ENCODE data around the gene CCNJ. TPM values are rescaled to one million over a fixed set of nuclear protein-coding genes. Genes with fewer than 3 reads are reported as not detected.

CCNJ gene
- total and polyA plus RNA-seq, 9 of the 15 experiments (the other 6 are each of a cell fraction or from before 2014, with no cell fraction given), result 0.69 to 15.7 (median 9.2) TPM

- TF ChIP-seq CHD7 (IDR thresholded peaks at IDR 0.05; ENCODE audit: low read depth, low read length), result no peak
- TF ChIP-seq PTRF (tag; IDR thresholded peaks at IDR 0.05), result no peak
- no peak for TF ChIP-seq TARDBP (IDR thresholded peaks at IDR 0.05)
- TF ChIP-seq YY1 (IDR thresholded peaks at IDR 0.05; ENCODE audit: borderline replicate concordance in 1 of 3, control insufficient read depth in 1 of 3, extremely low read depth in 1 of 3, insufficient read depth in 3 of 3, insufficient read length in 1 of 3, insufficient replicate concordance in 2 of 3, low read depth in 1 of 3, low read length in 2 of 3), result peak; percentile 73 to 96 (median 93)
- no peak for TF ChIP-seq MAFF (IDR thresholded peaks at IDR 0.05; ENCODE audit: low read length)
- TF ChIP-seq MAX (CRISPR knock-in tag; IDR thresholded peaks at IDR 0.05), result no peak; the same call in 1 of the 2 replicates
- no peak for TF ChIP-seq CBX2 (IDR thresholded peaks at IDR 0.05; ENCODE audit: insufficient read depth, low read length, poor library complexity, severe bottlenecking)
- TF ChIP-seq ZNF197 (CRISPR knock-in tag; IDR thresholded peaks at IDR 0.05; ENCODE audit: low read depth), result peak; percentile 79
- no peak for TF ChIP-seq HDGF (IDR thresholded peaks at IDR 0.05)
- no peak for TF ChIP-seq SRSF9 (IDR thresholded peaks at IDR 0.05; ENCODE audit: borderline replicate concordance, low read depth, low read length)
- no peak for TF ChIP-seq ZNF282 (CRISPR knock-in tag; IDR thresholded peaks at IDR 0.05)
- no peak for TF ChIP-seq ZNF175 (CRISPR knock-in tag; IDR thresholded peaks at IDR 0.05; ENCODE audit: low read depth)
- no peak for TF ChIP-seq SRSF3 (IDR thresholded peaks at IDR 0.05; ENCODE audit: insufficient read depth, low read length)
- TF ChIP-seq EZH2 (IDR thresholded peaks at IDR 0.05; ENCODE audit: borderline replicate concordance, low read depth, low read length), result no peak
- TF ChIP-seq CAMTA2 (CRISPR knock-in tag; conservative IDR thresholded peaks at IDR 0.05), result no peak
- no peak for TF ChIP-seq PRMT5 (CRISPR knock-in tag; IDR thresholded peaks at IDR 0.05)
- no peak for TF ChIP-seq STAG1 (CRISPR knock-in tag; IDR thresholded peaks at IDR 0.05; ENCODE audit: borderline replicate concordance)
These were observed 46.5 kb downstream of the CCNJ start (continued) for GRCh38 chr10:96089670-96090462.

Data from K562 (cell line).